Keratinocyte (primary cell): ENCODE data around the gene TMEM25.
"Not testable (repeated sequence)": the region's sequence is repeated elsewhere in the genome, so short reads cannot be mapped to it uniquely, and the experiment has no call there.

Experiments
- EZH2 ChIP-seq: IDR thresholded peaks from one replicate; pipeline ENCODE4 v1.6.1; 2012; ENCODE audit warnings: inconsistent platforms, mild to moderate bottlenecking, low read length, moderate library complexity
- TF ChIP-seq, protein P1 (sequence below), 3 experiments: IDR thresholded peaks in 1 of 3; conservative IDR thresholded peaks in 1 of 3; optimal IDR thresholded peaks in 1 of 3; 2 replicates in 2 of 3; 3 replicates in 1 of 3; pipeline versions ENCODE3 to v1.5.1; 2011; ENCODE audit warnings: low read length in 3 of 3, mild to moderate bottlenecking in 3 of 3, moderate library complexity in 2 of 3, control low read depth in 1 of 3, inconsistent platforms in 1 of 3; ENCODE audit not compliant: insufficient read depth in 2 of 3; ENCODE audit errors: extremely low read depth in 1 of 3

DNA sequence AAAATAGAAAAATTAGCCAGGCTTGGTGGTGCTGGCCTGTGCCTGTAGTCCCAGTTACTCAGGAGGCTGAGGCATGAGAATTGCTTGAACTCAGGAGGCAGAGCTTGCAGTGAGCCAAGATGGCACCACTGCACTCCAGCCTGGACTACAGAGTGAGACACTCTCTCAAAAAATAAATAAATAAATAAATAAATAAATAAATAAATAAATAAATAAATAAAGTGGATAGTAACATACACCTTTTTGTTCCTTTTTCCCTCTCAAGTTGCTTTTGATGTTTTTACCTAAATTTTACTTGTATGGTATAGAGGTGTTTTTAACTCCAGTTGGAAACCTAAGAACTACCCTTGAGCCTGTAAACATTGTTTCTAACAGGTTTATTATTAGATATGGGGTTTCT lies 47.0 kb downstream of the TMEM25 start:
- TF ChIP-seq, protein P1, sequence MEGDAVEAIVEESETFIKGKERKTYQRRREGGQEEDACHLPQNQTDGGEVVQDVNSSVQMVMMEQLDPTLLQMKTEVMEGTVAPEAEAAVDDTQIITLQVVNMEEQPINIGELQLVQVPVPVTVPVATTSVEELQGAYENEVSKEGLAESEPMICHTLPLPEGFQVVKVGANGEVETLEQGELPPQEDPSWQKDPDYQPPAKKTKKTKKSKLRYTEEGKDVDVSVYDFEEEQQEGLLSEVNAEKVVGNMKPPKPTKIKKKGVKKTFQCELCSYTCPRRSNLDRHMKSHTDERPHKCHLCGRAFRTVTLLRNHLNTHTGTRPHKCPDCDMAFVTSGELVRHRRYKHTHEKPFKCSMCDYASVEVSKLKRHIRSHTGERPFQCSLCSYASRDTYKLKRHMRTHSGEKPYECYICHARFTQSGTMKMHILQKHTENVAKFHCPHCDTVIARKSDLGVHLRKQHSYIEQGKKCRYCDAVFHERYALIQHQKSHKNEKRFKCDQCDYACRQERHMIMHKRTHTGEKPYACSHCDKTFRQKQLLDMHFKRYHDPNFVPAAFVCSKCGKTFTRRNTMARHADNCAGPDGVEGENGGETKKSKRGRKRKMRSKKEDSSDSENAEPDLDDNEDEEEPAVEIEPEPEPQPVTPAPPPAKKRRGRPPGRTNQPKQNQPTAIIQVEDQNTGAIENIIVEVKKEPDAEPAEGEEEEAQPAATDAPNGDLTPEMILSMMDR (optimal IDR thresholded peaks at IDR 0.05 in 1 of 3, IDR thresholded peaks at IDR 0.05 in 1 of 3, conservative IDR thresholded peaks at IDR 0.05 in 1 of 3; ENCODE audit: extremely low read depth in 1 of 3, insufficient read depth in 2 of 3, low read length in 3 of 3), result not testable (repeated sequence)
- TF ChIP-seq EZH2, result not testable (repeated sequence)
